ENCODE results near the gene ADAMTSL2. TPM values are rescaled to one million over a fixed set of nuclear protein-coding genes. Genes with fewer than 3 reads are reported as not detected.

Gene ADAMTSL2
- total RNA-seq, 1 donor from 2014 or later, result 0.65 TPM

DNA sequence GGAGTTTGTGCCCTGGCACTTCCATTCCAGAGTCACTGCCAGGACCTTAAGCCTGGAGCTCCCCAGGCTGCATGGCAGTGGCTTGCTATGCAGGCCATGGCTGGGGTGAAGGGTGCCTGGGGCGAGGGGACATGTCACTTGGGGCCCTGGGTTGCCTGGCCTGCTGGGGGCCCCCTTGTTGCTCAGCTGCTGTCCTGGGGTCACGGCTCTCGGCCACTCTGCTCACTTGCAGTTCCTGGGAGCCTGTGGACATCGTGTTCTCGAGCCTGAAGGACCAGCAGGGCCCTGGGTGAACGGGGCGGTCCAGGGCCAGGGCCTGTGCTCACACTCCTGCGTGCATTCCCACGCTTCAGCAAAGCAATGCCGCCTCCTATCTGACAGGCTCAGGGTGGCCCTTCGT, 41.1 kb upstream of the ADAMTSL2 start:
- no peak overlapping the region for H3K4me3 Mint-ChIP-seq
- H3K36me3 Mint-ChIP-seq, result no peaks in the 10 kb centered on the region
- H3K27ac Mint-ChIP-seq, result no peak overlapping the region
- no peaks in the 10 kb centered on the region for H3K9me3 Mint-ChIP-seq
- DNase-seq (ENCODE audit: extremely low spot score, unreplicated experiment), result no peak
- H3K27me3 Mint-ChIP-seq, result peaks cover 3% of the 10 kb centered on the region
- peaks cover 4% of the 10 kb centered on the region for H3K4me1 Mint-ChIP-seq (ENCODE audit: unreplicated experiment)
- TF ChIP-seq, protein P1, sequence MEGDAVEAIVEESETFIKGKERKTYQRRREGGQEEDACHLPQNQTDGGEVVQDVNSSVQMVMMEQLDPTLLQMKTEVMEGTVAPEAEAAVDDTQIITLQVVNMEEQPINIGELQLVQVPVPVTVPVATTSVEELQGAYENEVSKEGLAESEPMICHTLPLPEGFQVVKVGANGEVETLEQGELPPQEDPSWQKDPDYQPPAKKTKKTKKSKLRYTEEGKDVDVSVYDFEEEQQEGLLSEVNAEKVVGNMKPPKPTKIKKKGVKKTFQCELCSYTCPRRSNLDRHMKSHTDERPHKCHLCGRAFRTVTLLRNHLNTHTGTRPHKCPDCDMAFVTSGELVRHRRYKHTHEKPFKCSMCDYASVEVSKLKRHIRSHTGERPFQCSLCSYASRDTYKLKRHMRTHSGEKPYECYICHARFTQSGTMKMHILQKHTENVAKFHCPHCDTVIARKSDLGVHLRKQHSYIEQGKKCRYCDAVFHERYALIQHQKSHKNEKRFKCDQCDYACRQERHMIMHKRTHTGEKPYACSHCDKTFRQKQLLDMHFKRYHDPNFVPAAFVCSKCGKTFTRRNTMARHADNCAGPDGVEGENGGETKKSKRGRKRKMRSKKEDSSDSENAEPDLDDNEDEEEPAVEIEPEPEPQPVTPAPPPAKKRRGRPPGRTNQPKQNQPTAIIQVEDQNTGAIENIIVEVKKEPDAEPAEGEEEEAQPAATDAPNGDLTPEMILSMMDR (conservative IDR thresholded peaks at IDR 0.05), result no peak

DNA sequence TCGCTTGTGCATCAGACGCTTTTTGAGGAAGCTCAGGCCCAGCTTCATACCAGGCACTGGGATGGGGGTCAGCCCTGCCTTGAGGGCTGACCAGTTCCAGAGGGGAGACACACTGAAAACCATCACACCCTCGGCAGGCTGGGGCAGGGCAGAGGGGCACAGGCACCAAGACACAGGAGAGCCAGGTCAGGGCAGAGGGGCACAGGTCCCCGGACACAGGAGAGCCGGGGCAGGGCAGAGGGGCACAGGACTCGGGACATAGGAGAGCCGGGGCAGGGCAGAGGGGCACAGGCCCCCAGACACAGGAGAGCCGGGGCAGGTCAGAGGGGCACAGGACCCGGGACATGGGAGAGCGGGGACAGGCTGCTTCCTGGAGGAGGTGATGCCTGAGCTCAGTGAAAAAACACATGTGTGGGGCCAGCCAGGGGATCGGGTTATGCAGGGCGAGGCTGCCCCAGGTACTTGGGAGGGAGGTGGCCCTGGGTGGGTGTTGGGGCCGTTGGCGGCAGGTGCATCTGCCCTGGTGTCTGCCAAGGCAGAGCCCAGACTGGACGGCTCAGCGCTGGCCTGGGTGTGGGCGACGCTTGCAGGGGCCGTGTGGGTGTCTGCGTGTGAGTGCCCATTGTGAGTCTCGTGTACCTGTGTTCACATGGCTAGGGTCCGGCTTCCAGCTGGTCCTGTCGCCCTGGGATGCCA, 40.5 kb upstream of the ADAMTSL2 start:
- H3K36me3 Mint-ChIP-seq, result no peaks in the 10 kb centered on the region
- peaks cover 4% of the 10 kb centered on the region for H3K4me1 Mint-ChIP-seq (ENCODE audit: unreplicated experiment)
- peaks cover 3% of the 10 kb centered on the region for H3K27me3 Mint-ChIP-seq
- TF ChIP-seq, protein P1 (conservative IDR thresholded peaks at IDR 0.05), result no peak
- no peak for DNase-seq (ENCODE audit: extremely low spot score, unreplicated experiment)
- H3K27ac Mint-ChIP-seq, result no peak overlapping the region
- no peaks in the 10 kb centered on the region for H3K9me3 Mint-ChIP-seq
- no peak overlapping the region for H3K4me3 Mint-ChIP-seq

DNA sequence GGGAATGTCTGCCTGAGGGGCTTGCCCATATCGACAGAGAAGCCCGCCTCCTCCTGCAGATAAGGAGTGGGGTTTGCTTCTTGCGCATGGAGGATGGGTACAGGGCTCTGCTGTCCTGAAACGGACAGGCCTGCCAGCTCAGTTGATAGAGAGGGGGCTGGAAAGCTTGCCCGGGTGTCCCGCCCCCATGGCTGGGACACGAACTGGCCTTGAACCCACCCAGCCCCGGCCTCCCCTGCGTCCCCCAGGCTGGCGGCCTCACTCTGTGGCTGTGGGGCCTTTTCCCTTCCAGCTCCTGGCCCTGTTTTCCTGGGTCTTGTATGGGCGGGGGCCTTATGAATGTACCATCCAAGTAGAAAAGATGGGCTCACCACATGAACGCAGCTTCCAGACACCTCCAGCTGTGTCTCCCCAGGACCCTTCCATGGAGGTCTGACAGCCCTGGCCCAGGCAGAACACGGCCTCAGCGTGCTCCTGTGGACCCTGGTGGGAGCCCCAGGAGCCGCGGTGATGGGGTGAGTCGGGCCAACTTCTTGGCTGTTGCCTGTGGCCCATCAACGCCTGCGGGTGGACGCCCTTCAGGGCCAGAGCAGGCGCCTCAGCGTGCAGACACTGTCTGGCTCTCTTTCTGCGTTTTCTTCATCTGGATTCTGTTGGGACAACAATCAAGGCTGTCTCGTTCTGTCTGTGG, 39.7 kb upstream of the ADAMTSL2 start:
- H3K27me3 Mint-ChIP-seq, result peaks cover 3% of the 10 kb centered on the region
- H3K9me3 Mint-ChIP-seq, result no peaks in the 10 kb centered on the region

DNA sequence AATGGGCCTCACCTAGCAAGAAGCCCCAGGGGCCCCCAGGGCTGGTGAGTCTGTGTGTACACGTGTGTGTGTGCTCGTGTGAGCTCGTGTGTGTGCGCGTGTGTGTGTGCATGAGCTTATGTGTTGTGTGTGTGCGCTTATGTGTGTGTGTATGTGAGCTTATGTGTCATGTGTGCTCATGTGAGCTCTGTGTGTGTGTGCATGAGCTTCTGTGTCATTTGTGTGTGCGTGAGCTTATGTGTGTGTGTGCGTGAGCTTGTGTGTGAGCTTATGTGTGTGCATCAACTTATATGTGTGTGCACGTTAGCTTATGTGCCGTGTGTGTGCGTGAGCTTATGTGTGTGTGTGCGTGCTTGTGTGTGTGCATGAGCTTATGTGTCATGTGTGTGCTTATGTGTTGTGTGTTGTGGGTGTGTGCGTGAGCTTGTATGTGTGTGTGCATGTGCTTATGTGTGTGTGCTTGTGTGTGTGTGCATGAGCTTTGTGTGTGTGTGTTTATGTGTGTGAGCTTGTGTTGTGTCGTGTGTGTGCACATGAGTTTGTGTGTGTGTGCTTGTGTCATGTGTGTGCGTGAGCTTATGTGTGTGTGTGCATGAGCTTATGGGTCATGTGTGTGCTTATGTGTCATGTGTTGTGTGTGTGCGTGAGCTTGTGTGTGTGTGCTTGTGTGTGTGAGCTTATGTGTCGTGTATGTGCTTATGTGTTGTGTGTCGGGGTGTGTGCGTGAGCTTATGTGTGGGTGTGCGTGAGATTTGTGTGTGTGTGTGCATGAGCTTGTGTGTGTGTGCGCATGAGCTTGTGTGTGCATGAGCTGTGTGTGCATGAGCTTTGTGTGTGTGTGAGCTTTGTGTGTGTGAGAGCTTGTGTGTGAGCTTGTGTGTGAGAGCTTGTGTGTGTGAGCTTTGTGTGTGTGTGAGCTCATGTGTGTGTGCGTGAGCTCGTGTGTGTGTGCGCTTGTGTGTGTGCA, 38.9 kb upstream of the ADAMTSL2 start:
- Mint-ChIP-seq H3K9me3 (no peaks in the 10 kb centered on the region), H3K27me3 (peaks cover 3% of the 10 kb centered on the region), H3K27ac (no peak overlapping the region), H3K4me1 (ENCODE audit: unreplicated experiment) (peaks cover 4% of the 10 kb centered on the region), H3K4me3 (no peak overlapping the region), H3K36me3 (no peaks in the 10 kb centered on the region)
- DNase-seq (ENCODE audit: extremely low spot score, unreplicated experiment), result no peak
- TF ChIP-seq, protein P1 (conservative IDR thresholded peaks at IDR 0.05), result no peak

More for the DNA sequence above, 39.7 kb upstream of the ADAMTSL2 start:
- Mint-ChIP-seq H3K4me1 (ENCODE audit: unreplicated experiment) (peaks cover 4% of the 10 kb centered on the region), H3K4me3 (no peak overlapping the region), H3K36me3 (no peaks in the 10 kb centered on the region), H3K27ac (no peak overlapping the region)
- TF ChIP-seq, protein P1 (conservative IDR thresholded peaks at IDR 0.05), result no peak
- DNase-seq (ENCODE audit: extremely low spot score, unreplicated experiment), result no peak
